Upper lobe of left lung (tissue), 6 donors: ENCODE results near the gene FZD7. TPM values are rescaled to one million over a fixed set of nuclear protein-coding genes. Genes with fewer than 3 reads are reported as not detected.

Experiments used
- ATAC-seq, 2 donors: fragments of 200-7000 bp; cut with Tn5 transposase; one replicate each; pipeline ENCODE4 v1.9.1; 2022; ENCODE audit warnings: mild to moderate bottlenecking in 2 of 2, moderate library complexity in 2 of 2; ENCODE audit not compliant: low FRiP score in 2 of 2
- DNase-seq, 2 donors: peaks; one replicate each; pipeline ENCODE4 v3.0.0-alpha.2; 2019 to 2020
- H3K27ac ChIP-seq, 4 donors: fragments of 200-600 bp; sonication (generic); one replicate each; pipeline ENCODE4 v1.5.1; 2016 to 2019
- H3K27me3 ChIP-seq, 4 donors: fragments of 200-600 bp; sonication (generic); one replicate each; pipeline ENCODE4 v1.5.1; 2017 to 2019
- H3K36me3 ChIP-seq, 4 donors: fragments of 200-600 bp; sonication (generic); one replicate each; pipeline ENCODE4 v1.5.1; 2016 to 2019
- H3K4me1 ChIP-seq, 4 donors: fragments of 200-600 bp; sonication (generic); one replicate each; pipeline ENCODE4 v1.5.1; 2018 to 2019
- H3K4me3 ChIP-seq, 4 donors: fragments of 200-600 bp; sonication (generic); one replicate each; pipeline ENCODE4 v1.5.1; 2017 to 2019; ENCODE audit warnings: mild to moderate bottlenecking in 2 of 4, moderate library complexity in 1 of 4
- H3K9me3 ChIP-seq, 4 donors: fragments of 200-600 bp; sonication (generic); one replicate each; pipeline ENCODE4 v1.5.1; 2018 to 2019
- EP300 ChIP-seq, 4 donors: sonication (generic); formaldehyde crosslinking; IDR thresholded peaks; one replicate each; pipeline ENCODE4 v1.5.1; 2017; ENCODE audit warnings: antibody characterized with exemption in 4 of 4, control low read depth in 2 of 4
- POLR2A ChIP-seq, 4 donors: fragments of 450-650 bp; IDR thresholded peaks; one replicate each; pipeline ENCODE4 v1.5.1; 2016 to 2017; ENCODE audit warnings: antibody characterized with exemption in 4 of 4, mild to moderate bottlenecking in 2 of 4
- POLR2AphosphoS5 ChIP-seq, 2 donors: sonication (generic); formaldehyde crosslinking; IDR thresholded peaks; one replicate each; pipeline ENCODE4 v1.5.1; 2017; ENCODE audit warnings: antibody characterized with exemption in 2 of 2
- WGBS, 2 donors: methylation state at CpG; one replicate each; pipeline ENCODE4 v1.1.5; 2017 to 2018; 5-methylcytosine and 5-hydroxymethylcytosine counted together
- total RNA-seq, 6 donors: library from RNA; depleted of rRNA in 4 of 6; stranded (reverse); fragments of >200 nt in 4 of 6; gene quantifications; one replicate each; pipeline versions ENCODE4 v1.1.0 to v1.2.1, GENCODE V29; 2016 to 2021
- TF ChIP-seq, protein P1 (sequence below), 6 experiments: fragments of 450-650 bp in 4 of 6; fragments of 200-600 bp in 2 of 6; sonication (generic) in 2 of 6; IDR thresholded peaks; one replicate each; pipeline ENCODE4 v1.5.1; 2016 to 2019; ENCODE audit warnings: antibody characterized with exemption in 6 of 6
- donor health status: DM: no; HTN: no; CAD: no; lungs with moderate emphysema.
- donor health status: DM: no; HTN: yes; CAD: no; lungs with severe emphysema.

FZD7 gene
- total RNA-seq, 6 donors from 2014 or later: 2.6 to 15.3 (median 10.8) TPM

DNA sequence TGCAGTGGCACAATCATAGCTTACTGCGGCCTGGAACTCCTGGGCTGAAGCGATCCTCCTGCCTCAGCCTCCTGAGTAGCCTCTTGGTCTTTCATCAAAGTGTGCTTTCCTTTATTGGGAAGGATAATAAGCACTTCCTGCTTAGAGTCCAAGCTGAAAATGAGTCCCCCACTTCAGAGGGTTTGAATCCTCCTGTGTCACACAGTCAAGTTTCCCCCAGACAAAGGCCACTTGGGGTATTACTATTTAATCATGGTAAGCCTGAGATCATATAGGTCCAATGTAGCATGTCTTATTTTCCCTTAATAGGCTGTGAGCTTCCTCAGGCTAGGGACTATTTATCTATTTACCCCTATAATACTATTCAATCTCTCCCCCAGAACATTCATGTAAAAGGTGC lies 28.0 kb downstream of the FZD7 start:
- 84 to 100% methylated on average over 2 of the region's 2 CpGs for WGBS, 2 donors
- TF ChIP-seq POLR2AphosphoS5 (IDR thresholded peaks at IDR 0.05) (no peak), EP300 (IDR thresholded peaks at IDR 0.05) (no peak), POLR2A (IDR thresholded peaks at IDR 0.05) (no peak)
- TF ChIP-seq, protein P1, sequence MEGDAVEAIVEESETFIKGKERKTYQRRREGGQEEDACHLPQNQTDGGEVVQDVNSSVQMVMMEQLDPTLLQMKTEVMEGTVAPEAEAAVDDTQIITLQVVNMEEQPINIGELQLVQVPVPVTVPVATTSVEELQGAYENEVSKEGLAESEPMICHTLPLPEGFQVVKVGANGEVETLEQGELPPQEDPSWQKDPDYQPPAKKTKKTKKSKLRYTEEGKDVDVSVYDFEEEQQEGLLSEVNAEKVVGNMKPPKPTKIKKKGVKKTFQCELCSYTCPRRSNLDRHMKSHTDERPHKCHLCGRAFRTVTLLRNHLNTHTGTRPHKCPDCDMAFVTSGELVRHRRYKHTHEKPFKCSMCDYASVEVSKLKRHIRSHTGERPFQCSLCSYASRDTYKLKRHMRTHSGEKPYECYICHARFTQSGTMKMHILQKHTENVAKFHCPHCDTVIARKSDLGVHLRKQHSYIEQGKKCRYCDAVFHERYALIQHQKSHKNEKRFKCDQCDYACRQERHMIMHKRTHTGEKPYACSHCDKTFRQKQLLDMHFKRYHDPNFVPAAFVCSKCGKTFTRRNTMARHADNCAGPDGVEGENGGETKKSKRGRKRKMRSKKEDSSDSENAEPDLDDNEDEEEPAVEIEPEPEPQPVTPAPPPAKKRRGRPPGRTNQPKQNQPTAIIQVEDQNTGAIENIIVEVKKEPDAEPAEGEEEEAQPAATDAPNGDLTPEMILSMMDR (IDR thresholded peaks at IDR 0.05): no peak
- Histone ChIP-seq H3K36me3 (no peaks in the 10 kb centered on the region), H3K9me3 (no peaks in the 10 kb centered on the region), H3K4me1 (peaks cover 0 to 7% (median 3%) of the 10 kb centered on the region in 4 donors), H3K27me3 (no peaks in the 10 kb centered on the region), H3K4me3 (no peak overlapping the region), H3K27ac (no peak overlapping the region)
- no peak for DNase-seq
- ATAC-seq: no peak

DNA sequence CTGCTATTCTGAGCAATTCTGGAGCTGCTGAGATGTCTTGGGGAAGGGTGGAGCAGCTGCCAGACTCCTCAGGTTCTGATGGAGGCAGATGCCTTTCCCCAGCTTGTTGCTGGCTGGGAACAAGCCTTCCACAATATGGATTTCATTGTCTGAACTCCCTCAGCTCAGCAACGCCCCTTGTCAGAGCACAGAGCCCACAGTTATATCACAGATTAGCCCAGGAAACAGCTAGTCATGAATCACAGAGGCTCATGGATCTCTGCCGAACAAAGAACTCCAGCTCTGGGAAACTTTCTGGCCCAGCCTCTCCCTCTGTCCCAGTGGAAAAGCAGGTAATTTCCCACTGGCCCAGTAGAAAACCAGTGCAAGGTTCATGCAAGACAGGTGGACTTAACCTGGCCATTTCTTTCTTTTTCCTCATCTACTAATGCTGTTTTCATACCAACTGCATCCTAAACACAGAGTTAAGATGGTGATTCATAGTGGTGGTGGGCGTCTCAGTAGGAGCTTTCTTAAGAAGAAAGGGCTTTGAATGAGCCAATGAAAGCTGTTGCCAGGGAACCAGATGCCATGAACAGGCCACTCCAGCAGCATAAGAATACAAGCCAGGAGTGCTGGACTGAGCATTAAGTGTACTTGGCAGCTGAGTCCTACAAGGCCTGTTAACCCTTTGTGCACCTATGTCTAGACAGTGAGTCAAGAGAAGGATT lies 30.7 kb downstream of the FZD7 start:
- Histone ChIP-seq H3K27ac (no peak overlapping the region), H3K9me3 (no peaks in the 10 kb centered on the region), H3K36me3 (no peaks in the 10 kb centered on the region), H3K4me1 (peaks cover 0 to 7% (median 3%) of the 10 kb centered on the region in 4 donors), H3K4me3 (no peak overlapping the region), H3K27me3 (no peaks in the 10 kb centered on the region)
- peak in 1 of 2 donors; percentile 56 for DNase-seq
- 19 to 23% methylated on average over 3 of the region's 3 CpGs for WGBS, 2 donors
- TF ChIP-seq POLR2A (IDR thresholded peaks at IDR 0.05): no peak
- TF ChIP-seq, protein P1 (IDR thresholded peaks at IDR 0.05): no peak
- no peak for TF ChIP-seq POLR2AphosphoS5 (IDR thresholded peaks at IDR 0.05)
- TF ChIP-seq EP300 (IDR thresholded peaks at IDR 0.05): no peak
- peak; percentile 69 to 85 for ATAC-seq

DNA sequence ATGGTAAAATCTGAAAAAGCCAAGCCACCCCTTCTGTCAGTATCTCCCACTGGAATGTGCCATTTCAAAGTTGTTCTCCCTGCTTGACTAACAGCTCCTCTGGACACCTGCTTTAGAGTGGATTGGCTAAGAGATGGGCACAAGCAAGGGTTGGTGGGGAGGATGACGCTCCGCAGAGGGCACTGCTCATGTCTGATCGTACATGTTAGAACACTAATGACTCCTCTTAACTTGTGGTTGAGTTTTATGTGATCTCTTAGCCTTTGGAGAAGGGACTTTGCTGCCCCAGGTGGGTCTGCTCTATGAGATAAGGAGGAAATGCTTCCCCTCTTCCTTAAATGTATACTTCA lies 31.2 kb downstream of the FZD7 start:
- whole genome bisulfite sequencing, 2 donors: 73 to 74% methylated on average over 3 of the region's 3 CpGs
- no peaks in the 10 kb centered on the region for H3K27me3 ChIP-seq
- H3K27ac ChIP-seq: no peak overlapping the region
- no peaks in the 10 kb centered on the region for H3K36me3 ChIP-seq
- H3K4me1 ChIP-seq: peaks cover 0 to 7% (median 3%) of the 10 kb centered on the region in 4 donors
- H3K4me3 ChIP-seq: no peak overlapping the region
- TF ChIP-seq, protein P1 (IDR thresholded peaks at IDR 0.05): no peak
- TF ChIP-seq POLR2AphosphoS5 (IDR thresholded peaks at IDR 0.05) (no peak), POLR2A (IDR thresholded peaks at IDR 0.05) (no peak), EP300 (IDR thresholded peaks at IDR 0.05) (no peak)
- no peak for DNase-seq
- peak in 1 of 2 donors; percentile 19 for ATAC-seq
- no peaks in the 10 kb centered on the region for H3K9me3 ChIP-seq

DNA sequence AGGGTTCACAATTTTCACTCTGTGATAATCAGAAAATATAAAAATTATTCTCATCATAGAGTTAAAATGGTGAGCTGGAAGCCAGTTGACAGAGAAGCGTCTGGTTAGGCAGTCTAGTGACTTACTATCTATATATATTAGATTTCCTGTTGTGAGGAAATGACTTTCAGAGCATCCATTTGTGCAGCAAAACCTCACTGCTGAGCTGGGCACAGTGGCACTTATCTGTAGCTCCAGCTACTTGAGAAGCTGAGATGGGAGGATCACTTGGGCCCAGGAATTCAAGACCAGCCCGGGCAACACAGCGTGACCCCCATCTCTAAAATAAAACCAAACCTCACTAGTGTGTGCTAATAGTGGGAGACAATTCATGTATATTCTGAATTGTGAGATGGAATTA lies 32.2 kb downstream of the FZD7 start:
- 72 to 92% methylated on average over 3 of the region's 3 CpGs for WGBS, 2 donors
- ATAC-seq (no peak), DNase-seq (no peak)
- Histone ChIP-seq H3K27ac (no peak overlapping the region), H3K4me3 (no peak overlapping the region), H3K36me3 (no peaks in the 10 kb centered on the region), H3K9me3 (no peaks in the 10 kb centered on the region), H3K27me3 (no peaks in the 10 kb centered on the region), H3K4me1 (peaks cover 0 to 7% (median 3%) of the 10 kb centered on the region in 4 donors)
- TF ChIP-seq, protein P1 (IDR thresholded peaks at IDR 0.05): no peak
- TF ChIP-seq POLR2AphosphoS5 (IDR thresholded peaks at IDR 0.05) (no peak), EP300 (IDR thresholded peaks at IDR 0.05) (no peak), POLR2A (IDR thresholded peaks at IDR 0.05) (no peak)

DNA sequence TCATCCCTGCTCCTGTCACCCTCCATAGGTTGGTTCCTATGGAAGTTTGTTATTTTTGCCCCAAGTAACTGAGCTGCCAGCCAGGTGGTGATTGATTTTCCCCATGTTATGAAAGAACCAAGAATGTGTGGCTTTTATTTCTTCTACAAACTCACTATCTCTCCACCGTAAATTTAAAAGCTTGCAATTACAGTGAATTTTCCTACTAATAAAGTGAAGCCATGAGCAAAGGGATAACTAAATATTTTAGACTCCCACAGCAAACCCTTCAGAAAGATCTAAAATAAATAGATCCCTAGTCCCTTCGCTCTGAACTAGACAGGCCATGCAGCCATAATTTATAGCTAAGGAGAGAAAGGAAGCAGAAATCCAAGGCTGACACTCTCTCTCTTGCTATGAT lies 33.2 kb downstream of the FZD7 start:
- H3K36me3 ChIP-seq: no peaks in the 10 kb centered on the region
- TF ChIP-seq POLR2A (IDR thresholded peaks at IDR 0.05): no peak
- TF ChIP-seq, protein P1 (IDR thresholded peaks at IDR 0.05): no peak
- H3K4me3 ChIP-seq: no peak overlapping the region
- no peak overlapping the region for H3K27ac ChIP-seq
- DNase-seq (no peak), ATAC-seq (no peak)
- H3K4me1 ChIP-seq: peaks cover 0 to 7% (median 3%) of the 10 kb centered on the region in 4 donors
- no peaks in the 10 kb centered on the region for H3K27me3 ChIP-seq
- H3K9me3 ChIP-seq: no peaks in the 10 kb centered on the region
- 66 to 74% methylated on average over 2 of the region's 2 CpGs for WGBS, 2 donors
